ENCODE data around the gene ST8SIA1.
"Not testable (repeated sequence)": the region's sequence is repeated elsewhere in the genome, so short reads cannot be mapped to it uniquely, and the experiment has no call there.

- not testable (repeated sequence) for TF ChIP-seq SPI1 (IDR thresholded peaks at IDR 0.05; ENCODE audit: low read depth, low read length); TAF1 (IDR thresholded peaks at IDR 0.05; ENCODE audit: low read depth, low read length); PAX5 (IDR thresholded peaks at IDR 0.05; ENCODE audit: insufficient read depth, low read length, severe bottlenecking)
Measured at GRCh38 chr12:22376596-22377150, 42.2 kb upstream of the ST8SIA1 start.

All from GM12891 (cell line).